G401 (cell line): ENCODE measurements around the gene S100A12. TPM values are rescaled to one million over a fixed set of nuclear protein-coding genes. Genes with fewer than 3 reads are reported as not detected.

Source experiments
- DNase-seq: peaks from one replicate; pipeline ENCODE4 v3.0.0-alpha.2; 2015; ENCODE audit warnings: low spot score
- in situ Hi-C: cut with HindIII; loops from 2 replicates; pipeline ENCODE4 v1.10.0; 2016; ENCODE audit warnings: low sequenced_read_pairs, mixed read lengths
- total RNA-seq: library from RNA; depleted of rRNA; stranded (reverse); fragments of >200 nt; shearing (Covaris generic); gene quantifications from 2 replicates; pipeline ENCODE4 v1.2.3, GENCODE V29; 2014

The S100A12 gene
- total RNA-seq, 1 experiment from 2014 or later: not detected

- no peak for DNase-seq
- in situ Hi-C loops: no loop called here
Measured at GRCh38 chr1:153397924-153398651, 22.7 kb upstream of the S100A12 start.

GRCh38 chr1:153397051-153397923 is 21.9 kb upstream of the S100A12 start:
- no peak for DNase-seq
- in situ Hi-C loops: no loop called here

GRCh38 chr1:153396461-153396860 is 21.0 kb upstream of the S100A12 start:
- no peak for DNase-seq
- in situ Hi-C loops: no loop called here

DNA sequence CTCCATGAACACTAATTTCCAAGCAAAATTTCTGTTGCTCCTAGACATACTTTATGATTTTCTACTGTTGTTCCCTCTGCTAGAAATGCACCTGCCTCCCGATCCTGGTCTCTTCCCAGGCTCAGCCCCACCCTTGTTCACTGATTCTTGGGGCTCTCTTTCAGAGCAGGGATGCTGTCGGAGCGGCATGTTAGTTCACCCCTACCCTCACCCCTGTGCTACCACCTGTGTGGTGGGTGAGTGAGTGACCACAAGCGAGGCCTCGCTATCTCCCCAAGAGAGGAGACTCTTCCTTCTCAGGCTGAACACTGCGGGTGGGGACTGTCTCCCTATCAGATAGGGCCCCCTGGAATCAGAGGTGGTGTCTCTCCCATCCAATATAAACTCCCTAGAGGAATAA is 20.4 kb upstream of the S100A12 start:
- no peak for DNase-seq
- in situ Hi-C loops: no loop called here

- in situ Hi-C loops: no loop called here
Measured at GRCh38 chr1:153395136-153395685, 19.8 kb upstream of the S100A12 start.

DNA sequence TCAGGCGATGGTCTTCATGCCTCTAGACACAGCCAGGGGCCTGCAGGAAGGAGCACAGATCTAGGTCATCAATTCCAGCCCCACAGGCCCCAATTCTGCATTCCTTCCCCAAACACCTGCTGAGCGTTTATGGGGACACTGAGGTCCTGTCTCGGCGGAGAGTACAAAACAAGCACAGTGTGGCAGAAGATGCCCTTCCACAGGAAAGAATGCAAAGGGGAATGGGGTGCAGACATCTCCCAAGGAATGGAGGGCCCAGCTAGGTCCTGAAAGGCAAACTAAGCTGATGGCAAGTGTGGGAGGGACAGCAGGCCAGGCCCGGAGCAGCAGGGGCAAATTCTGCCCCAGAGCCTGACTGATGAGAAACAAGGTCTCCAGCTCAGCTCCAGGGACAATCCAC is 19.0 kb upstream of the S100A12 start:
- DNase-seq: no peak
- in situ Hi-C loops: no loop called here

More at GRCh38 chr1:153395136-153395685, 19.8 kb upstream of the S100A12 start:
- DNase-seq: no peak

DNA sequence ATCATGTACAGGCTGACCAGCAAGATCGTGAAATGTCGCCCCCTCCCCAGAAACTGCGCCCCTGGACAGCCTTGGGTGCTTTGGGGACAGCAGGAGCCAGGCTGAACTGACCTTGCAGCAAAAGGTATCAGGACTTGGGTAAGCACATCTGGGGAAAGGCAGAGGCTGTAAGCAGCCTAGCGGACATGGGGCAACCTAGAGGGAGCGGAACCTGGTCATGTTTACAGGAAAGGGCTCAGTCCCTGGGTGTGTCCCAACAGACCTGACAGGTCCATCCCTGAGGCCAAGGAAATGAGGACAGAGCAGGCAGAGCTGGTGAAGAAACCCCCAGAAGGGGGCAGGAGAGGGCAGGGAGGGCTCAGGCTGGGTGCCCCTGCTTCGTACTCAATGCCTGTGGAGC is 18.5 kb upstream of the S100A12 start:
- in situ Hi-C loops: no loop called here

GRCh38 chr1:153392822-153393221 is 17.4 kb upstream of the S100A12 start:
- no peak for DNase-seq
- in situ Hi-C loops: no loop called here

More for the DNA sequence above, 18.5 kb upstream of the S100A12 start:
- no peak for DNase-seq

- in situ Hi-C loops: no loop called here
- no peak for DNase-seq
Measured at GRCh38 chr1:153392258-153392657, 16.8 kb upstream of the S100A12 start.

DNA sequence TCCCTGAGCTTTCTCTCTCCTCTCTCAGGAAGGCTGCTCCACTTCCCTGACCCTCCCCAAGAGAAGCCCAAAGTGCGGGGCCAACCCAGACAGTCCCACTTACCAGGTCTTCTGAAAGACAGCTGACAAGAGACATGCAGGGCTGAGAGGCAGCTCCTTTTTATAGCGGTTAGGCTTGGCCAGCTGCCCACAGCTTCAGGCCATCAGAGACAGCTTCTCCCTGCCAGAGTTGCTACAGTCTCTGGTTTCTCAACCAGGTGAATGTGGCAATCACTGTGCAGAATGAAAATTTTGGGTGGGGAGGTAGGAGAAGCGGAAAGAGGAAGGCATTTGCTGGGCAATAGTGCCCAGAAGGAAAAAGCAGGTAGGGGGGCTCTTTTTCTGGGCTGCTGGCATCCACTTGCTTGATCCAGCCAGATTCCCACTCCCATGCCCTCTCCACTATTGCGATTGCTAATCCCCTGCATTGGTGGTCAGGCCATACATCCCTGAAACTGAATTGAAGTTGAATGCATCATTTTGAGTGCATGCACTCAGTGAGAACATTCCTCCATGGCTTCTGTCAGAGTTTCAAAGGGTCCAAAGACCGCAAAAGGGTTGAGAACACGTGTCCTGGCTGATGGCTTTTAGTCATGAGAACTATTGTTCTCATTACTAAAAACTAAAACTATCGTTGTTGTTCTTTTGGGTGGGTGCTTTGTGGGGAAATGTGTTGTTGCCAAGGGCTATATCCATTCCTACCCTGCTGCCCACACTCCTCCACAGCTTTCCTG is 15.7 kb upstream of the S100A12 start, which contains the start of gene S100A8:
S100A8 (minus strand) TSS at position 136 of the 773 bp plus-strand sequence. CDS start 538 bp downstream, outside the sequence.
- in situ Hi-C loops: no loop called here
- DNase-seq: no peak

GRCh38 chr1:153389973-153390879 is 14.8 kb upstream of the S100A12 start:
- DNase-seq: no peak
- in situ Hi-C loops: no loop called here

DNA sequence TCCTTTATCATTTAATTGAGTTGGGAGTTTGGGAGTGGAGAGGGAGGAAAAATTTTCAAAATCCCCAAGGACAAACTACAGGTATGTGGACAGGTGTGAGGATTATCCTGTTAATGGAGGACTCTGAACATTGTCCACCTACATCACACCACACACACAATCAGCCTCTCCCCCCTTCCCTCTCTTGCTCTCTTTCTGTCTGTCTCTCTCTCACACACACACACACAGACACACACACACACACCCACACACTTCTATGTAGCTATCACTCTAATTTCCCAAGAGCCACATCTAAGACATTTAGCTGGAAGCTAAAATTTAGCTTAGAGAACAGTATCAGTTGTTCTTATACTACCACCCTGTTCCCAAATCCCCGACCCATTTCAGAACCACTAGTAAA is 14.0 kb upstream of the S100A12 start:
- no peak for DNase-seq
- in situ Hi-C loops: no loop called here

DNA sequence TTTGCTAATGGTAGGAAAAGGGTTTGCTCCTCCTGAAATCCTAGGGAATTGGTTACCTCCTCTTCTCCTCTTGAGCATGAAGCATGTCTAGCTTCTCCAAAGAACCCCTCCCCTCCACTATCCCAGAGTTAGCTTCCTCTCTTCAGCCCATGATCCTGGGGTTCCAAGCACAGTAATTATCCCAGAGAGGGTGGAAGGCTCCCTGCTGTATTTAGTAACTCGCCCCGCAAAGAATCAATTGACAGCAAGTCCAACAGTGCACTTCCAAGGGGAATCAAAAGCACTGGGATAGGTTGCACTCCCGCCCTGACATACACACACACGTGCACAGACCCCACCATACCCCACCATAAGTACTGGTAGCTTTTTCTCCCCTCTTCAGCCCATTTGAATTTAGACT is 12.4 kb upstream of the S100A12 start:
- in situ Hi-C loops: no loop called here
- no peak for DNase-seq

DNA sequence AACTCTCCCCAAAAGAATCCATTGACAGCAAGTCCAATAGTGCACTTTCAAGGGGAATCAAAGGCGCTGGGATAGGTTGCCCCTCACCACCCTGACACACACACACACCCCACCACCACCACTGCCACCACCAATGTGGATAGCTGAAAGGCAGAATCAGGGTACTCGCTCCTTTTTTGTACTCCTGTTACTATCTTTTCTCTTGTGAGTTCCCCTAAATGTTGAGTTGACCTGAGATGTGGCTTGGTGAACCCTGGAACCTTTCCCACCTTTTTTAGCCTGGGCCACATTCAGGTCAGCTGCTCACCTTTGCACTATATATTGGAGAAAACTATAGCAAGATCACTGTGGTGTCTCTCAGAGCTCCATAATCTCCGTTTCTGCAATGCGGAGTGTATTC is 11.6 kb upstream of the S100A12 start:
- DNase-seq: no peak
- in situ Hi-C loops: no loop called here

- peak; percentile 14 for DNase-seq
- in situ Hi-C loops: no loop called here
Measured at GRCh38 chr1:153386500-153386901, 11.1 kb upstream of the S100A12 start.

DNA sequence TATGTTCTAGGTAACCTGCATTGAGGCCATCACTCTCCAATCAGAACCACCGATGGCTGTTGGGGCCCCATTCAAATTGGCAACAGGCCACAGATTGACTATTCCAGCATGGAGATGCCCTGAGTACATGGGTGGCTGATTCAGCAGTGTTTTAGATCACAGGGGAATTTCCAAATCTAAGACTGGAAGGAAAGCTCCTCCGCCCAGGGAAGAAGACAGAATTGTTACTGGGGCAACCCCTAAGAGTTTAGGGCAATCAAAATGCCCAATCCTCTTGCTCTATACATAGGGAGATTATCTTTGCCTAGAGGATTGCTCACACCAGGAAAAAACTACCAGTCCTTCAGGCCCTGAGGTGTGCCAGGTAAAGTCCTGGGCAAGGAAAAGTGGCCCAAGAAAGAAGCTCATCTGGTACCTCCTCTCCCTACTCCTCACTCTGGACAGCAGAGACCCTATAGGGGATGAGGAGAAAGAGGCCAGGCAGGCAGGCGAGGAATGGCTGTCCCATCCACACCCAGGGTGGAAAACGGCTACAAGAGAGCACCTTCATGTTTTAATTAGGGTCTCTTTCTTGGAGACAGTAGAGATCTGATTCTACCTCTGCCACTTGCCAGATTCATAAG is 9.6 kb upstream of the S100A12 start:
- in situ Hi-C loops: no loop called here
- DNase-seq: no peak

DNA sequence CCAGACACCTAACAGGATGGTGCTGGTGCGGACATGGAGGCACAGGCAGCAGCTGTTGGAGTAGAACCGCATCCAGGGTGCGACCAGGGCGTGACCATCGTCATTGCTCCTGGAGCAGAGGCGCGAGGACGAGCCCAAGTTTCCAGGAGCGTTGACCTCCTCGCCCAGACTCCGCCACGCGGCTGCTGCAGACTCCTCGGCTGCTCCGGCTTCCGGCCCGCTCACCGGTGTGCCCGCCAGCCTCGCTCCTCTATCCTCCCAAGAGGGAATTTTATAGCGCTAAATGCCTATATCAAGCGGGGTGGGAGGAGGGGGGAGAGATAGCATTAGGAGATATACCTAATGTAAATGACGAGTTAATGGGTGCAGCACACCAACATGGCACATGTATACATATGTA is 5.3 kb upstream of the S100A12 start:
- in situ Hi-C loops: no loop called here
- DNase-seq: no peak

DNA sequence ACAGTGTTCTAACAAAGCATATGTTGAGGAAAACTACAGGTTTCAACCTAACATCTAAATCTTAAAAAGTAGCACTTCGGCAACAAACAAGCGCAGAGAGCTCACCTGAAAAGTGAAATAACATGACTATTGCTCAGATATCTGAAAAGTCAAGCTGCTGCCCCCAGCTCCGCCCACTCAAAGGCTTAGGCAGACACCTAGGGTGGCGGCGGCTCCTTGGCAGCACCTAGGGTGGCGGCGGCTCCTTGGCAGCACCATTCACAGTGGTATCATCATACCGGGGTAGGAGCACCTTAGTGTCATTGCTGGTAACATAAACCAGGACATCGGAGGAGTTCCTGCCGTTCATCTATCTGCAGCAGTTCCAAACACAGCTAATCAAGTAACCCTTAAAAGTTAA is 4.2 kb upstream of the S100A12 start:
- no peak for DNase-seq
- in situ Hi-C loops: no loop called here
